HuH-7.5 (cell line): ENCODE results near the gene RHBG.

Experiments used
- DNase-seq: peaks from one replicate; pipeline ENCODE4 v3.0.0; 2011; ENCODE audit warnings: low spot score

The RHBG gene

GRCh38 chr1:156386949-156387869, 18.2 kb downstream of the RHBG start:
- DNase-seq = no peak

GRCh38 chr1:156387870-156388173, 18.8 kb downstream of the RHBG start:
- DNase-seq = no peak

GRCh38 chr1:156388174-156389137, 19.4 kb downstream of the RHBG start:
- peak; percentile 79 for DNase-seq

GRCh38 chr1:156389311-156389710, 20.3 kb downstream of the RHBG start:
- DNase-seq = no peak

GRCh38 chr1:156390469-156391365, 21.7 kb downstream of the RHBG start:
- DNase-seq = no peak

GRCh38 chr1:156391366-156391677, 22.3 kb downstream of the RHBG start:
- DNase-seq = no peak

- DNase-seq = no peak
Observed at GRCh38 chr1:156391701-156392100, 22.7 kb downstream of the RHBG start.

GRCh38 chr1:156392452-156392853, 23.4 kb downstream of the RHBG start:
- no peak for DNase-seq

- no peak for DNase-seq
Observed at GRCh38 chr1:156393095-156393494, 24.1 kb downstream of the RHBG start.

GRCh38 chr1:156394082-156394481, 25.1 kb downstream of the RHBG start:
- no peak for DNase-seq

- no peak for DNase-seq
Observed at GRCh38 chr1:156394835-156395461, 25.9 kb downstream of the RHBG start.

GRCh38 chr1:156399355-156400125, 30.5 kb downstream of the RHBG start:
- DNase-seq = no peak

GRCh38 chr1:156400191-156400935, 31.4 kb downstream of the RHBG start:
- no peak for DNase-seq

- no peak for DNase-seq
Observed at GRCh38 chr1:156401041-156401574, 32.1 kb downstream of the RHBG start.

GRCh38 chr1:156401681-156402081, 32.7 kb downstream of the RHBG start:
- no peak for DNase-seq

GRCh38 chr1:156402331-156403020, 33.5 kb downstream of the RHBG start:
- DNase-seq = no peak

- no peak for DNase-seq
Observed at GRCh38 chr1:156405670-156406069, 36.7 kb downstream of the RHBG start.

- no peak for DNase-seq
Observed at GRCh38 chr1:156406251-156406650, 37.2 kb downstream of the RHBG start.

GRCh38 chr1:156407344-156407743, 38.3 kb downstream of the RHBG start:
- no peak for DNase-seq
